ENCODE data around the gene FAM3C. TPM values are rescaled to one million over a fixed set of nuclear protein-coding genes. Genes with fewer than 3 reads are reported as not detected.
"Not testable (repeated sequence)": the region's sequence is repeated elsewhere in the genome, so short reads cannot be mapped to it uniquely, and the experiment has no call there.

Gene FAM3C
- total RNA-seq, 6 experiments from 2014 or later, result 54.8 to 85.0 (median 76.6) TPM

DNA sequence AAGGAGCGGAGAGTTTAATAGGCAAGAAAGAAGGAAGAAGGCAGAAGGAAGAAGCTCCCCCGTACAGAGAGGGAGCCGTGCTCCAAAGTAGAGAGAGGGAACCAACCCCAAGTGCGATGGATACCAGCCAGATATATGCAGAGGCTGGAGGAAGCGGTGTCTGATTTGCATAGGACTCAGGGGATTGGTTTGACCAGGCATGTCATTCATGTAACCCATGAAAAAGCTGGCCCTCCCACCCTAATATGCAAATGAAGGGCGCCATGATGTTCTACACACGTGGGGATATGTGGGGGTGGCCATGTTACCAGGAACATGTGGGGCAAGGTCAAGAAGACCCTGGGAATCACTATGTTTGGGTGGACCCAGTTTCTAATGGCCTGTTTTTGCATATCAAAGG lies 40.6 kb upstream of the FAM3C start:
- peaks cover 3% of the 10 kb centered on the region; the same call in 1 of the 2 replicates for H3K27me3 Mint-ChIP-seq (ENCODE audit: insufficient read depth)

DNA sequence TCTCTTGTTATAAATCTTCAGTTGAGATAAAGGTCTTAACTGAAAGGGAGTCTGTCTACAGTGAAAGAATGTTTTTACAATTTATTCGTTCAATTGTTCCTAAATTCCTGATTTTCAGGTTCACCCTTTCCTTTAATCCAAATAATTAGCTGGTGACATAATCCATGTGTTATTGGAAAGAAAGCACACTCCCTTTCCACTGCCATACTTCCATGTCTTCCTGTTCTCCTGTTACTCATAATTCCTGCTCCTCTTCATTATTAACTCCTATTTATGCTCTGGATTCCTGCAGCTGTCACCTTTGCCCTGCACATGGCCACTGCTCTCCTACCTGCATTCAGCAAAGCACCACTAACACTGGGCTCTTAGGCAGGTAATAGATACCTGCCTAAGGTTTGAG lies 40.0 kb upstream of the FAM3C start:
- H3K27me3 Mint-ChIP-seq (ENCODE audit: insufficient read depth), result peaks cover 4% of the 10 kb centered on the region; the same call in 1 of the 2 replicates
- H3K36me3 Mint-ChIP-seq (ENCODE audit: low read depth), result peaks cover 4% of the 10 kb centered on the region; the same call in 1 of the 2 replicates
- peaks cover 16% of the 10 kb centered on the region for H3K4me1 Mint-ChIP-seq (ENCODE audit: low read depth)
- no peak overlapping the region for H3K27ac Mint-ChIP-seq
- no peak overlapping the region for H3K4me3 Mint-ChIP-seq
- H3K9me3 Mint-ChIP-seq, result peaks cover 10% of the 10 kb centered on the region; the same call in 1 of the 2 replicates
- TF ChIP-seq, protein P1, sequence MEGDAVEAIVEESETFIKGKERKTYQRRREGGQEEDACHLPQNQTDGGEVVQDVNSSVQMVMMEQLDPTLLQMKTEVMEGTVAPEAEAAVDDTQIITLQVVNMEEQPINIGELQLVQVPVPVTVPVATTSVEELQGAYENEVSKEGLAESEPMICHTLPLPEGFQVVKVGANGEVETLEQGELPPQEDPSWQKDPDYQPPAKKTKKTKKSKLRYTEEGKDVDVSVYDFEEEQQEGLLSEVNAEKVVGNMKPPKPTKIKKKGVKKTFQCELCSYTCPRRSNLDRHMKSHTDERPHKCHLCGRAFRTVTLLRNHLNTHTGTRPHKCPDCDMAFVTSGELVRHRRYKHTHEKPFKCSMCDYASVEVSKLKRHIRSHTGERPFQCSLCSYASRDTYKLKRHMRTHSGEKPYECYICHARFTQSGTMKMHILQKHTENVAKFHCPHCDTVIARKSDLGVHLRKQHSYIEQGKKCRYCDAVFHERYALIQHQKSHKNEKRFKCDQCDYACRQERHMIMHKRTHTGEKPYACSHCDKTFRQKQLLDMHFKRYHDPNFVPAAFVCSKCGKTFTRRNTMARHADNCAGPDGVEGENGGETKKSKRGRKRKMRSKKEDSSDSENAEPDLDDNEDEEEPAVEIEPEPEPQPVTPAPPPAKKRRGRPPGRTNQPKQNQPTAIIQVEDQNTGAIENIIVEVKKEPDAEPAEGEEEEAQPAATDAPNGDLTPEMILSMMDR (IDR thresholded peaks at IDR 0.05), result no peak
- DNase-seq, result no peak

More for the DNA sequence above, 40.6 kb upstream of the FAM3C start:
- TF ChIP-seq, protein P1 (IDR thresholded peaks at IDR 0.05), result no peak
- no peak overlapping the region for H3K4me3 Mint-ChIP-seq
- no peak for DNase-seq
- peaks cover 4% of the 10 kb centered on the region; the same call in 1 of the 2 replicates for H3K36me3 Mint-ChIP-seq (ENCODE audit: low read depth)
- H3K4me1 Mint-ChIP-seq (ENCODE audit: low read depth), result peaks cover 22% of the 10 kb centered on the region
- peaks cover 10% of the 10 kb centered on the region; the same call in 1 of the 2 replicates for H3K9me3 Mint-ChIP-seq
- no peak overlapping the region for H3K27ac Mint-ChIP-seq

DNA sequence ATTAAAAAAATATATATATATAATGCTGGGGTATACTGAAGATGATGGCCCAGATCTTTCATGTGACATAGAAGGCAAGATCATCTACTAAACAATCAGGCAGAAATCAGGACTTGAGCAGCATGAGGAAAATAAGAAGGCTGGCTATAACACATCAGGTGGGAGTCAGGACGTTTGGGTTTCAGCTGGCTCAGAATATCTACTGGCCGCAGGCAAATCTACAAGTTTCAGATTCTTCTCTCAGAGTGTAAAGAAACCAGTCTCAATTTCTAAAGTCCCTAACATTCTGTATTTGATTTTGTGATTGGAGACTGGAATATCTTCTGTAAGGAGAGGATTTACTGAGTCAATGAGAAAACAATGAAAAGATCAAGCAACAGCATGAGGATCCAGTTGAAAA lies 37.7 kb upstream of the FAM3C start:
- Mint-ChIP-seq H3K4me3 (no peak overlapping the region), H3K27ac (no peak overlapping the region), H3K36me3 (ENCODE audit: low read depth) (0 out of 2 replicates have a peak, but pooled peaks cover under 1% of the 10 kb centered on the region), H3K4me1 (ENCODE audit: low read depth) (peaks cover 21% of the 10 kb centered on the region), H3K27me3 (ENCODE audit: insufficient read depth) (peaks cover 4% of the 10 kb centered on the region; the same call in 1 of the 2 replicates), H3K9me3 (peaks cover under 1% of the 10 kb centered on the region; the same call in 1 of the 2 replicates)
- TF ChIP-seq, protein P1 (IDR thresholded peaks at IDR 0.05), result no peak
- DNase-seq, result no peak

DNA sequence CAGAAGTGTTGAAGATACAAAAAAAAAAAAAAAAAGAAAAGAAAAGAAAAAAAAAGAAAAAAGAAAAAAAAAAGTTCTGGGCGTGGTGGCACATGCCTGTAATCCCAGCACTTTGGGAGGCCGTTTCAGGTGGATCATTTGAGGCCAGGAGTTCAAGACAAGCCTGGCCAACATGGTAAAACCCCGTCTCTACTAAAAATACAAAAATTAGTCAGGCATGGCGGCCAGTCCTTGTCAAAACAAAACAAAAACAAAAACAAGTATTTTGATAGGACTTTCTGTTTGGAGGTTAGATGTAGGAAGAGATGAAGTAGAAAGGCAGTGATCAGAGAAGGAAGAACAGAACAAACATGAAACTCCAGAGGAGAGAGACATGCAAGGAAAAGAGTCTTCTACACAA lies 36.4 kb upstream of the FAM3C start:
- H3K4me3 Mint-ChIP-seq; H3K27me3 Mint-ChIP-seq (ENCODE audit: insufficient read depth); H3K36me3 Mint-ChIP-seq (ENCODE audit: low read depth); DNase-seq; H3K9me3 Mint-ChIP-seq; H3K27ac Mint-ChIP-seq: not testable (repeated sequence)
- peaks cover 13% of the 10 kb centered on the region; the same call in 1 of the 2 replicates for H3K4me1 Mint-ChIP-seq (ENCODE audit: low read depth)

DNA sequence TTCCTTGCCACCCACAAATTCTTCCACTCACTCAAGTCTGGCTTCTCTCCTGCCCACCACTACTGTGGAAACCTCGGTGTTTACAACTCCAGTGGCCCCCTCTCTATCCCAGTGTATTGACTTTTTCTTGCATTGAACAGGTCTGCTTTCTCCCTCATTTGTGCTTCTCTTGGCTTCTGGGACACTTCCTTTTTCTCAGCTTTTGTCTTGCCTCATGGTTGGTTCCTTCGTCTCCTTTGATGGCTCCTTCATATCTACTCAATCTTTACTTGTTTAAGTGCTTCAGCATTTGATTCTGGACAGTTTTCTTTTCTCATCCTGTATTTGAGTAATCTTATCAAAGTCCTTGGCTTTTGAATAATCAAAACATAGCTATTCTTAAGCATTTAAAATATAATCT lies 35.9 kb upstream of the FAM3C start:
- DNase-seq, result no peak
- peaks cover 13% of the 10 kb centered on the region; the same call in 1 of the 2 replicates for H3K4me1 Mint-ChIP-seq (ENCODE audit: low read depth)

DNA sequence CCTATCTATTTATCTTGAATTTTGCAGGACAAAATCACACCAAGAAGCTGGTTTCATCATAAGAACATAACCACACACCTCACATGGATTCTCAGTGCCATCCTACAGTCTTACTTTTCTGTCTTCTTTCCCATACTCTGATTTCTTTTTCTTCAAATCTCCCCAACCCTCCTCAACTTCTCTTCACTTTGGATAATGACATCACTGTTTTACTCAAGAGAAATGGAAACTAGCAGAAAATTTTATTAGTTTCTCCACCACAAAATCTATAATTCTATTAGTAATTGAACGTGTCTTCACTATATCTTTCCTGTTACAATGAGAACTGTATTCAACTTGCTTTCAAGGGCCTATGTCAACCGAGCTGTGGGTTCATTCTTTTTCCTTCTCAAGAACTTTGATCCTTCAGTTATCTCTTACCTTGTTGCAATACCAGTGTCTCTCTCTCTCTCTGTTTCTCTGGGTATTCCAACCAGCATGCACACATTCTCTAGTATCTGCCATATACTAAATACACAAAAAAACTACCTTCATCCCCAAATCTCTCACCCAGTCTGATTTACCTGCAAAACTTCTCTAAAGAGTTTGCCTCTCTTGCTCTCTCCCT lies 35.4 kb upstream of the FAM3C start:
- Mint-ChIP-seq H3K36me3 (ENCODE audit: low read depth) (no peaks in the 10 kb centered on the region), H3K9me3 (no peaks in the 10 kb centered on the region), H3K4me1 (ENCODE audit: low read depth) (peaks cover 13% of the 10 kb centered on the region; the same call in 1 of the 2 replicates), H3K27me3 (ENCODE audit: insufficient read depth) (peaks cover 4% of the 10 kb centered on the region; the same call in 1 of the 2 replicates), H3K4me3 (no peak overlapping the region), H3K27ac (no peak overlapping the region)
- TF ChIP-seq, protein P1 (IDR thresholded peaks at IDR 0.05), result no peak
- no peak for DNase-seq

More for the DNA sequence above, 35.9 kb upstream of the FAM3C start:
- Mint-ChIP-seq H3K9me3 (no peaks in the 10 kb centered on the region), H3K4me3 (no peak overlapping the region), H3K36me3 (ENCODE audit: low read depth) (no peaks in the 10 kb centered on the region), H3K27me3 (ENCODE audit: insufficient read depth) (peaks cover 4% of the 10 kb centered on the region; the same call in 1 of the 2 replicates), H3K27ac (no peak overlapping the region)
- TF ChIP-seq, protein P1 (IDR thresholded peaks at IDR 0.05), result no peak

Measured in HFFc6 (cell line).